Progenitor cell of endocrine pancreas (in vitro differentiated cells): Measurements from ENCODE around the gene EGFR. TPM values are rescaled to one million over a fixed set of nuclear protein-coding genes. Genes with fewer than 3 reads are reported as not detected.

Source experiments
- DNase-seq: peaks from one replicate; pipeline ENCODE4 v3.0.0; 2021; ENCODE audit warnings: low spot score; ENCODE audit not compliant: unreplicated experiment
- H3K27ac Mint-ChIP-seq: 2 replicates; pipeline ENCODE4 v1.8.0; 2021; ENCODE audit warnings: mild to moderate bottlenecking, moderate library complexity, mixed read lengths
- H3K27me3 Mint-ChIP-seq: 2 replicates; pipeline ENCODE4 v1.8.0; 2021; ENCODE audit warnings: mixed read lengths
- H3K36me3 Mint-ChIP-seq: 2 replicates; pipeline ENCODE4 v1.8.0; 2022; ENCODE audit warnings: mixed read lengths; ENCODE audit not compliant: insufficient read depth
- H3K4me1 Mint-ChIP-seq: 2 replicates; pipeline ENCODE4 v1.8.0; 2021; ENCODE audit warnings: low read depth, mixed read lengths
- H3K4me3 Mint-ChIP-seq: 2 replicates; pipeline ENCODE4 v1.8.0; 2021; ENCODE audit warnings: low read depth, mild to moderate bottlenecking, moderate library complexity, mixed read lengths
- H3K9me3 Mint-ChIP-seq: 2 replicates; pipeline ENCODE4 v1.8.0; 2021; ENCODE audit warnings: low read depth, mixed read lengths
- total RNA-seq: library from RNA; stranded (reverse); gene quantifications from 2 replicates; pipeline ENCODE4 v1.2.1, GENCODE V29; 2021
- TF ChIP-seq, protein P1 (sequence below): fragments of 200-600 bp; sonication (generic); IDR thresholded peaks from one replicate; pipeline ENCODE4 v1.5.0; 2021; ENCODE audit warnings: antibody characterized with exemption, mild to moderate bottlenecking; ENCODE audit not compliant: unreplicated experiment

EGFR gene
- total RNA-seq, 1 donor from 2014 or later, result 43.8 TPM

DNA sequence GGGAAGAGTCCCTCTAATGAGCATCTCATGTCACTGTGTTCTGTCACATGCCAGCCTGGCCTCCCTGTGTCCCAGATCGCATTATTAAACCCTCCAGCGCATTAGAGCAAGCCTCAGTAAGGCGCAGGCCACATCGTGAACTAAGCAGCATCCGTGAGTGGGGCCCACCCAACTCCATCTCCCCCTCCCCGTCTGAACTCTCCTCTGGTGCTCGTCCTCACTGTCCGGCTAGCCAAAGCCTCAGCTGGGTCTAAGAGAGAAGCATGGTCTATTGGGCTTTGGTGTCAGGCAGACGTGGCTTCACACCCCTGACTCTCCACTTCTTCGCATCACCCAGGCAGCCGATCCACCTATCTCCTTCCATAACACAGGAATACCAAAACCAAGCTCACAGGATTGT lies 181.6 kb downstream of the EGFR start:
- H3K27ac Mint-ChIP-seq, result no peak overlapping the region
- peaks cover 9% of the 10 kb centered on the region for H3K36me3 Mint-ChIP-seq
- H3K4me3 Mint-ChIP-seq, result no peak overlapping the region
- DNase-seq, result no peak
- H3K4me1 Mint-ChIP-seq, result no peaks in the 10 kb centered on the region
- TF ChIP-seq, protein P1, sequence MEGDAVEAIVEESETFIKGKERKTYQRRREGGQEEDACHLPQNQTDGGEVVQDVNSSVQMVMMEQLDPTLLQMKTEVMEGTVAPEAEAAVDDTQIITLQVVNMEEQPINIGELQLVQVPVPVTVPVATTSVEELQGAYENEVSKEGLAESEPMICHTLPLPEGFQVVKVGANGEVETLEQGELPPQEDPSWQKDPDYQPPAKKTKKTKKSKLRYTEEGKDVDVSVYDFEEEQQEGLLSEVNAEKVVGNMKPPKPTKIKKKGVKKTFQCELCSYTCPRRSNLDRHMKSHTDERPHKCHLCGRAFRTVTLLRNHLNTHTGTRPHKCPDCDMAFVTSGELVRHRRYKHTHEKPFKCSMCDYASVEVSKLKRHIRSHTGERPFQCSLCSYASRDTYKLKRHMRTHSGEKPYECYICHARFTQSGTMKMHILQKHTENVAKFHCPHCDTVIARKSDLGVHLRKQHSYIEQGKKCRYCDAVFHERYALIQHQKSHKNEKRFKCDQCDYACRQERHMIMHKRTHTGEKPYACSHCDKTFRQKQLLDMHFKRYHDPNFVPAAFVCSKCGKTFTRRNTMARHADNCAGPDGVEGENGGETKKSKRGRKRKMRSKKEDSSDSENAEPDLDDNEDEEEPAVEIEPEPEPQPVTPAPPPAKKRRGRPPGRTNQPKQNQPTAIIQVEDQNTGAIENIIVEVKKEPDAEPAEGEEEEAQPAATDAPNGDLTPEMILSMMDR, result no peak
- H3K27me3 Mint-ChIP-seq, result no peaks in the 10 kb centered on the region
- no peaks in the 10 kb centered on the region for H3K9me3 Mint-ChIP-seq

DNA sequence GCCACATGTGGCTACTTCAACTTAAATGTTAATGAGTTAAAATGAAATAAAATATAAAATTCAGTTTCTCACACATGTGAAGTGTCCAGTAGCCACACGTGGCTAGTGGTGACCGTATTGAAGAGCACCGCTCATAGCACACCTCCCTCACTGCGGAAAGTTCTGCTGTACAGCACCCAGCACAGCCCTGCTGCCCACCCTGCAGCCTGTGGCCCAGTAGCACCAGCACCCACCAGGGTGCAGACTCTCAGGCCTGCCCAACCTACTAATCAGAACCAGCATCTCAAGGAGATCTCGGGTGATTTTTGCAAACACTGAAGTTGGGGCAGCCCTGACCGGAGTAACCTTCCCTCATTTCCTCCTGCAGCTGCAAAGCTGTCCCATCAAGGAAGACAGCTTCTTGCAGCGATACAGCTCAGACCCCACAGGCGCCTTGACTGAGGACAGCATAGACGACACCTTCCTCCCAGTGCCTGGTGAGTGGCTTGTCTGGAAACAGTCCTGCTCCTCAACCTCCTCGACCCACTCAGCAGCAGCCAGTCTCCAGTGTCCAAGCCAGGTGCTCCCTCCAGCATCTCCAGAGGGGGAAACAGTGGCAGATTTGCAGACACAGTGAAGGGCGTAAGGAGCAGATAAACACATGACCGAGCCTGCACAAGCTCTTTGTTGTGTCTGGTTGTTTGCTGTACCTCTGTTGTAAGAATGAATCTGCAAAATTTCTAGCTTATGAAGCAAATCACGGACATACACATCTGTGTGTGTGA lies 183.5 kb downstream of the EGFR start:
- H3K27me3 Mint-ChIP-seq, result no peaks in the 10 kb centered on the region
- H3K36me3 Mint-ChIP-seq, result peaks cover 17% of the 10 kb centered on the region
- no peak for DNase-seq
- H3K27ac Mint-ChIP-seq, result no peak overlapping the region
- no peaks in the 10 kb centered on the region for H3K9me3 Mint-ChIP-seq
- TF ChIP-seq, protein P1, result no peak
- no peaks in the 10 kb centered on the region for H3K4me1 Mint-ChIP-seq
- no peak overlapping the region for H3K4me3 Mint-ChIP-seq

DNA sequence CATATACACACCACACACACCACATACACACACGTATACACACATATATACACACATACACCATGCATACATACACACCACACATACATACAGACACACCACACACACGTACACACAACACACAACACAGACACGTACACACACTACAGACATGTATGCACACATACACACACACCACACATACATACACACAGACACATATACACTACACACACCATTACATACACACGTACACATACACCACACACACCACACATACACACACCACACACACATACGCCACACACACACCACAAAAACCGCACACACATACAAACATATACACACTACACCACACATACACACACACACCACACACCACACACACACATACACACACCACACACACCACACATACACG lies 184.5 kb downstream of the EGFR start:
- no peak for DNase-seq
- H3K9me3 Mint-ChIP-seq, result no peaks in the 10 kb centered on the region
- H3K4me1 Mint-ChIP-seq, result no peaks in the 10 kb centered on the region
- TF ChIP-seq, protein P1, result no peak
- peaks cover 20% of the 10 kb centered on the region for H3K36me3 Mint-ChIP-seq
- H3K27ac Mint-ChIP-seq, result no peak overlapping the region
- H3K4me3 Mint-ChIP-seq, result no peak overlapping the region
- H3K27me3 Mint-ChIP-seq, result no peaks in the 10 kb centered on the region

DNA sequence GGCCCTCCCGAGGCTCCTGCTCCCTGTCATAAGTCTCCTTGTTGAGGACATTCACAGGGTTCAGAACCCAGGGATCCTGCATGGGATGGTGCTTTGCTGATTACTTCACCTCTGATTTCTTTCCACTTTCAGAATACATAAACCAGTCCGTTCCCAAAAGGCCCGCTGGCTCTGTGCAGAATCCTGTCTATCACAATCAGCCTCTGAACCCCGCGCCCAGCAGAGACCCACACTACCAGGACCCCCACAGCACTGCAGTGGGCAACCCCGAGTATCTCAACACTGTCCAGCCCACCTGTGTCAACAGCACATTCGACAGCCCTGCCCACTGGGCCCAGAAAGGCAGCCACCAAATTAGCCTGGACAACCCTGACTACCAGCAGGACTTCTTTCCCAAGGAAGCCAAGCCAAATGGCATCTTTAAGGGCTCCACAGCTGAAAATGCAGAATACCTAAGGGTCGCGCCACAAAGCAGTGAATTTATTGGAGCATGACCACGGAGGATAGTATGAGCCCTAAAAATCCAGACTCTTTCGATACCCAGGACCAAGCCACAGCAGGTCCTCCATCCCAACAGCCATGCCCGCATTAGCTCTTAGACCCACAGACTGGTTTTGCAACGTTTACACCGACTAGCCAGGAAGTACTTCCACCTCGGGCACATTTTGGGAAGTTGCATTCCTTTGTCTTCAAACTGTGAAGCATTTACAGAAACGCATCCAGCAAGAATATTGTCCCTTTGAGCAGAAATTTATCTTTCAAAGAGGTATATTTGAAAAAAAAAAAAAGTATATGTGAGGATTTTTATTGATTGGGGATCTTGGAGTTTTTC lies 186.5 kb downstream of the EGFR start:
- TF ChIP-seq, protein P1, result no peak
- peaks cover 18% of the 10 kb centered on the region for H3K36me3 Mint-ChIP-seq
- no peak overlapping the region for H3K4me3 Mint-ChIP-seq
- no peaks in the 10 kb centered on the region for H3K27me3 Mint-ChIP-seq
- H3K27ac Mint-ChIP-seq, result no peak overlapping the region
- H3K9me3 Mint-ChIP-seq, result no peaks in the 10 kb centered on the region
- DNase-seq, result no peak
- H3K4me1 Mint-ChIP-seq, result peaks cover 3% of the 10 kb centered on the region

DNA sequence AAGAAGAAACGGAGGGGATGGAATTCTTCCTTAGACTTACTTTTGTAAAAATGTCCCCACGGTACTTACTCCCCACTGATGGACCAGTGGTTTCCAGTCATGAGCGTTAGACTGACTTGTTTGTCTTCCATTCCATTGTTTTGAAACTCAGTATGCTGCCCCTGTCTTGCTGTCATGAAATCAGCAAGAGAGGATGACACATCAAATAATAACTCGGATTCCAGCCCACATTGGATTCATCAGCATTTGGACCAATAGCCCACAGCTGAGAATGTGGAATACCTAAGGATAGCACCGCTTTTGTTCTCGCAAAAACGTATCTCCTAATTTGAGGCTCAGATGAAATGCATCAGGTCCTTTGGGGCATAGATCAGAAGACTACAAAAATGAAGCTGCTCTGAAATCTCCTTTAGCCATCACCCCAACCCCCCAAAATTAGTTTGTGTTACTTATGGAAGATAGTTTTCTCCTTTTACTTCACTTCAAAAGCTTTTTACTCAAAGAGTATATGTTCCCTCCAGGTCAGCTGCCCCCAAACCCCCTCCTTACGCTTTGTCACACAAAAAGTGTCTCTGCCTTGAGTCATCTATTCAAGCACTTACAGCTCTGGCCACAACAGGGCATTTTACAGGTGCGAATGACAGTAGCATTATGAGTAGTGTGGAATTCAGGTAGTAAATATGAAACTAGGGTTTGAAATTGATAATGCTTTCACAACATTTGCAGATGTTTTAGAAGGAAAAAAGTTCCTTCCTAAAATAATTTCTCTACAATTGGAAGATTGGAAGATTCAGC lies 187.6 kb downstream of the EGFR start:
- TF ChIP-seq, protein P1, result no peak
- Mint-ChIP-seq H3K4me3 (no peak overlapping the region), H3K27ac (no peak overlapping the region), H3K4me1 (peaks cover 3% of the 10 kb centered on the region), H3K36me3 (peaks cover 16% of the 10 kb centered on the region), H3K9me3 (no peaks in the 10 kb centered on the region), H3K27me3 (no peaks in the 10 kb centered on the region)
- DNase-seq, result no peak
